NCI-H146 treated with DMSO at 0.1 percent for 48 hours (cell line): ENCODE data around the gene RPRD1A.
"Not testable (repeated sequence)": the region's sequence is repeated elsewhere in the genome, so short reads cannot be mapped to it uniquely, and the experiment has no call there.

Source experiments
- DNase-seq: peaks from one replicate; lab custom pipeline; 2025; ENCODE audit not compliant: unreplicated experiment; lab: John Stamatoyannopoulos, UW

The RPRD1A gene

GRCh38 chr18:36067055-36067957 lies at the start of gene RPRD1A:
Gene RPRD1A (minus strand): TSS chr18:36067559. CDS start chr18:36067404, 155 bp downstream.
- DNase-seq, result peak; percentile 97

GRCh38 chr18:36116771-36117170 lies 49.4 kb upstream of the RPRD1A start:
- DNase-seq, result not testable (repeated sequence)

- no peak for DNase-seq
Measured at GRCh38 chr18:36114738-36115137, 47.4 kb upstream of the RPRD1A start.

GRCh38 chr18:36114251-36114650 lies 46.9 kb upstream of the RPRD1A start:
- no peak for DNase-seq

- DNase-seq, result no peak
Measured at GRCh38 chr18:36112302-36112701, 44.9 kb upstream of the RPRD1A start.

- no peak for DNase-seq
Measured at GRCh38 chr18:36109737-36110136, 42.4 kb upstream of the RPRD1A start.

- no peak for DNase-seq
Measured at GRCh38 chr18:36108601-36109000, 41.2 kb upstream of the RPRD1A start.

- DNase-seq, result no peak
Measured at GRCh38 chr18:36108196-36108595, 40.8 kb upstream of the RPRD1A start.

GRCh38 chr18:36107477-36107876 lies 40.1 kb upstream of the RPRD1A start:
- no peak for DNase-seq

GRCh38 chr18:36104749-36105148 lies 37.4 kb upstream of the RPRD1A start:
- DNase-seq, result no peak

- DNase-seq, result no peak
Measured at GRCh38 chr18:36101943-36102342, 34.6 kb upstream of the RPRD1A start.

- DNase-seq, result no peak
Measured at GRCh38 chr18:36099311-36099710, 32.0 kb upstream of the RPRD1A start.

GRCh38 chr18:36096955-36097354 lies 29.6 kb upstream of the RPRD1A start:
- DNase-seq, result no peak

GRCh38 chr18:36095936-36096519 lies 28.7 kb upstream of the RPRD1A start:
- DNase-seq, result peak; percentile 52

GRCh38 chr18:36094431-36094830 lies 27.1 kb upstream of the RPRD1A start:
- DNase-seq, result no peak

- DNase-seq, result not testable (repeated sequence)
Measured at GRCh38 chr18:36092116-36092515, 24.8 kb upstream of the RPRD1A start.

- DNase-seq, result no peak
Measured at GRCh38 chr18:36089001-36089400, 21.6 kb upstream of the RPRD1A start.

- no peak for DNase-seq
Measured at GRCh38 chr18:36088256-36088655, 20.9 kb upstream of the RPRD1A start.

GRCh38 chr18:36086186-36086585 lies 18.8 kb upstream of the RPRD1A start:
- no peak for DNase-seq

GRCh38 chr18:36085195-36085594 lies 17.8 kb upstream of the RPRD1A start:
- no peak for DNase-seq

- no peak for DNase-seq
Measured at GRCh38 chr18:36083729-36084128, 16.4 kb upstream of the RPRD1A start.

GRCh38 chr18:36081118-36081517 lies 13.8 kb upstream of the RPRD1A start:
- not testable (repeated sequence) for DNase-seq
